ENCODE data around the gene PSMB3.

Gene PSMB3

DNA sequence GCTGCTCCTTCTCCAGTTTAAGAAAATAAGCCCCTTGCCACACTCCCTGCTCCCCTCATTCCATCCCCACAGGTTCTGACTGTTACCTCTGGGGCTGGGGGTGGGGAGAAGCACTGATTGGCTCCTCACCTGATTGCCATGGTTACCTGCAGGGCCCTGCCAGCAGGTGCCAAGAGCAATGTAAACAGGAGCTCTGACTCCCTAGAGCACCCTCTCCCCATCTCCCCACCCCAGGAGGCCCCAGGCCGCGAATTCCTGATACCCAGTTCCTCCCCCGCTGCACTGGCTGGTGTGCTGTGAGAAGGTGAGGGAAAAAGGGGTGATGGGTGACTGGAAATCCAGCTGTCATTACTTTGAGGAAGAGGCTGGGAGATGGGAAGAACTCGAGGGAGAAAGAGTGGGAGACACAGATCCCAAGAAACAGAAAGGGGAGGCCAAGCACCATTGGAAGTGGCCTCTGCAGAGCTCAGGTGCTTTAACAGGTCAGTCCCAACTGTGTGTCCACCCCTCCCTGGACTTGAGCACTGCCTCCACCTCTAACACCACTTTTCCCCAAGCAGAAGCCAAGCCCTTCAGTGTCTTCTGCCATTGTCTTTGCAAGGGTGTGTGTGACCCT lies 8.9 kb upstream of the PSMB3 start:
- no peak for TF ChIP-seq CREB1 (IDR thresholded peaks at IDR 0.05; ENCODE audit: low read depth)
- no peak for TF ChIP-seq ZBTB7A (IDR thresholded peaks at IDR 0.05; ENCODE audit: low read depth)
- TF ChIP-seq, protein P1, sequence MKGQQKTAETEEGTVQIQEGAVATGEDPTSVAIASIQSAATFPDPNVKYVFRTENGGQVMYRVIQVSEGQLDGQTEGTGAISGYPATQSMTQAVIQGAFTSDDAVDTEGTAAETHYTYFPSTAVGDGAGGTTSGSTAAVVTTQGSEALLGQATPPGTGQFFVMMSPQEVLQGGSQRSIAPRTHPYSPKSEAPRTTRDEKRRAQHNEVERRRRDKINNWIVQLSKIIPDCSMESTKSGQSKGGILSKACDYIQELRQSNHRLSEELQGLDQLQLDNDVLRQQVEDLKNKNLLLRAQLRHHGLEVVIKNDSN (IDR thresholded peaks at IDR 0.05) = no peak
- TF ChIP-seq FOXM1 (IDR thresholded peaks at IDR 0.05; ENCODE audit: borderline replicate concordance, low read depth) = no peak
- no peak for TF ChIP-seq EP300 (IDR thresholded peaks at IDR 0.05; ENCODE audit: borderline replicate concordance)
- TF ChIP-seq RAD21 (IDR thresholded peaks at IDR 0.05; ENCODE audit: low read depth) = no peak
- TF ChIP-seq, protein P2, sequence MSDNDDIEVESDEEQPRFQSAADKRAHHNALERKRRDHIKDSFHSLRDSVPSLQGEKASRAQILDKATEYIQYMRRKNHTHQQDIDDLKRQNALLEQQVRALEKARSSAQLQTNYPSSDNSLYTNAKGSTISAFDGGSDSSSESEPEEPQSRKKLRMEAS (IDR thresholded peaks at IDR 0.05) = no peak
- no peak for TF ChIP-seq TEAD4 (IDR thresholded peaks at IDR 0.05)
- TF ChIP-seq CEBPB (IDR thresholded peaks at IDR 0.05) = no peak

DNA sequence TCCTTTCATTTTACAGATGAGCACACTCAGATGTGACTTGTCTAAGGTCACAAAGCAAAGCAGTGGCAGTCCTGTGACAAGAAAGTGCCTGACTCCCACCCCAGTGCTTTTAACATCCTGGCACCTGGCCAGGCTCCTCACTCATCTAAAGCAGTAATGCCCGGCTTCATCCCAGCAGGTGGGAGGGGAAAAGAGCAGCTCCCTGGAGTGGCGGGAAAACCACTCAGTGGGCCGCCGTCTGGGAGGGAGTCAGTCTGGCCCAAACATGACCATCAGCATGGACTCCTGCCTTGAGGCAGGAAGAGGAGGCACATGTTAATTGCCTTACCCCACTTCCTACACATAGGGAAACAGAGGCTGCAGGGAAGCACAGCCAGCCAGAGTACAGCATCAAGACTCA lies 7.0 kb upstream of the PSMB3 start:
- no peak for TF ChIP-seq TEAD4 (IDR thresholded peaks at IDR 0.05)
- TF ChIP-seq EP300 (IDR thresholded peaks at IDR 0.05; ENCODE audit: borderline replicate concordance) = peak; percentile 38; the same call in 1 of the 2 replicates
- no peak for TF ChIP-seq EGR1 (IDR thresholded peaks at IDR 0.05)
- no peak for TF ChIP-seq CREB1 (IDR thresholded peaks at IDR 0.05; ENCODE audit: low read depth)
- TF ChIP-seq, protein P2 (IDR thresholded peaks at IDR 0.05) = peak; percentile 73
- TF ChIP-seq YY1 (IDR thresholded peaks at IDR 0.05; ENCODE audit: low read depth) = no peak
- no peak for TF ChIP-seq FOXM1 (IDR thresholded peaks at IDR 0.05; ENCODE audit: borderline replicate concordance, low read depth)
- TF ChIP-seq RAD21 (IDR thresholded peaks at IDR 0.05; ENCODE audit: low read depth) = no peak
- TF ChIP-seq TAF1 (IDR thresholded peaks at IDR 0.05; ENCODE audit: low read depth) = no peak
- no peak for TF ChIP-seq CEBPB (IDR thresholded peaks at IDR 0.05)
- TF ChIP-seq, protein P1 (IDR thresholded peaks at IDR 0.05) = 0 out of 2 replicates have a peak, but pooled peaks have one; percentile 22
- TF ChIP-seq NFIC (IDR thresholded peaks at IDR 0.05) = peak; percentile 85
- TF ChIP-seq TCF12 (IDR thresholded peaks at IDR 0.05; ENCODE audit: low read depth) = peak; percentile 63; the same call in 1 of the 2 replicates
- no peak for TF ChIP-seq ZBTB7A (IDR thresholded peaks at IDR 0.05; ENCODE audit: low read depth)
- TF ChIP-seq, protein P3, sequence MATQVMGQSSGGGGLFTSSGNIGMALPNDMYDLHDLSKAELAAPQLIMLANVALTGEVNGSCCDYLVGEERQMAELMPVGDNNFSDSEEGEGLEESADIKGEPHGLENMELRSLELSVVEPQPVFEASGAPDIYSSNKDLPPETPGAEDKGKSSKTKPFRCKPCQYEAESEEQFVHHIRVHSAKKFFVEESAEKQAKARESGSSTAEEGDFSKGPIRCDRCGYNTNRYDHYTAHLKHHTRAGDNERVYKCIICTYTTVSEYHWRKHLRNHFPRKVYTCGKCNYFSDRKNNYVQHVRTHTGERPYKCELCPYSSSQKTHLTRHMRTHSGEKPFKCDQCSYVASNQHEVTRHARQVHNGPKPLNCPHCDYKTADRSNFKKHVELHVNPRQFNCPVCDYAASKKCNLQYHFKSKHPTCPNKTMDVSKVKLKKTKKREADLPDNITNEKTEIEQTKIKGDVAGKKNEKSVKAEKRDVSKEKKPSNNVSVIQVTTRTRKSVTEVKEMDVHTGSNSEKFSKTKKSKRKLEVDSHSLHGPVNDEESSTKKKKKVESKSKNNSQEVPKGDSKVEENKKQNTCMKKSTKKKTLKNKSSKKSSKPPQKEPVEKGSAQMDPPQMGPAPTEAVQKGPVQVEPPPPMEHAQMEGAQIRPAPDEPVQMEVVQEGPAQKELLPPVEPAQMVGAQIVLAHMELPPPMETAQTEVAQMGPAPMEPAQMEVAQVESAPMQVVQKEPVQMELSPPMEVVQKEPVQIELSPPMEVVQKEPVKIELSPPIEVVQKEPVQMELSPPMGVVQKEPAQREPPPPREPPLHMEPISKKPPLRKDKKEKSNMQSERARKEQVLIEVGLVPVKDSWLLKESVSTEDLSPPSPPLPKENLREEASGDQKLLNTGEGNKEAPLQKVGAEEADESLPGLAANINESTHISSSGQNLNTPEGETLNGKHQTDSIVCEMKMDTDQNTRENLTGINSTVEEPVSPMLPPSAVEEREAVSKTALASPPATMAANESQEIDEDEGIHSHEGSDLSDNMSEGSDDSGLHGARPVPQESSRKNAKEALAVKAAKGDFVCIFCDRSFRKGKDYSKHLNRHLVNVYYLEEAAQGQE (IDR thresholded peaks at IDR 0.05; ENCODE audit: low read depth) = no peak

DNA sequence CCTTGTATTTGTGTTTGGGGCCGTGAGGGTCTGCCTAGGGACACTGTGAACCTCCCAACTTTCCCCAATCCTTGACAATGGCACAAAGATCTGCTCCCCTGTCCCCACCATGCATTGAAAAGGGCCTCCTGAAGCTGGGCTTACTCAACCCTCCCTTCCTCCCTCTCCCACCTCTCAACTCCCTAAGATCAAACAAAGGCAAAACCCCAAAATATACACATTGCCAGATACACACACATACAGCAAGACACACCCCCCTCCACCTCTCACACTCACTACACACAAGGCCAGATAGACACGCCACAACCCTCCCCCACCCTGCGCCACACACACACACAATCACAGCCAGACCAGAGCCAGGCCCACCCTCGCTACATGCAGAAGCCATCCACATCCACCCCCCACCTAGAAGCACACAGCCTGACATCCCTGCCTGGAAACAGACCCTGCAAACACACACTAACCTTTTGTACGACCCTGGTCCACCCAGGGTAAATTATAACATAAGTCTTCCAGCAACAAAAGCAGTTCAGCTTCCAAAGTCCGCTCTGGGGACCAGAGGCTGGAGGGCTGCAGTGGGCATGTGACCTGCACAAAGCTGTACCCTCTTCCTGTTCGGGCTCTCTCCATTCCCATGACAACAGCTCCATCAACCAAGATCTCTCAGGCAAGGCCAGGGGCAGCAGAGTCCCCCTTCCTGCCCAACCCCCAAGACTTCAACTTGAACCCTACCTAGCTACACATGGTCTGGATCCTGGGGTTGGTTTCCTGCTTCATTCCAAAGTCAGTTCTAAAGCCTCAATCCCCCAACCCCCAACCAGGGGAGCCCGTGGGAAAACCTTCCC lies 6.3 kb upstream of the PSMB3 start:
- TF ChIP-seq NFIC (IDR thresholded peaks at IDR 0.05) (no peak), TEAD4 (IDR thresholded peaks at IDR 0.05) (no peak), EGR1 (IDR thresholded peaks at IDR 0.05) (no peak), RAD21 (IDR thresholded peaks at IDR 0.05; ENCODE audit: low read depth) (no peak), TAF1 (IDR thresholded peaks at IDR 0.05; ENCODE audit: low read depth) (no peak), FOXM1 (IDR thresholded peaks at IDR 0.05; ENCODE audit: borderline replicate concordance, low read depth) (no peak), YY1 (IDR thresholded peaks at IDR 0.05; ENCODE audit: low read depth) (no peak), CREB1 (IDR thresholded peaks at IDR 0.05; ENCODE audit: low read depth) (no peak), ZBTB7A (IDR thresholded peaks at IDR 0.05; ENCODE audit: low read depth) (no peak), EP300 (IDR thresholded peaks at IDR 0.05; ENCODE audit: borderline replicate concordance) (no peak), CEBPB (IDR thresholded peaks at IDR 0.05) (no peak), TCF12 (IDR thresholded peaks at IDR 0.05; ENCODE audit: low read depth) (no peak)
- TF ChIP-seq, protein P3 (IDR thresholded peaks at IDR 0.05; ENCODE audit: low read depth) = no peak
- TF ChIP-seq, protein P1 (IDR thresholded peaks at IDR 0.05) = no peak
- TF ChIP-seq, protein P2 (IDR thresholded peaks at IDR 0.05) = no peak

DNA sequence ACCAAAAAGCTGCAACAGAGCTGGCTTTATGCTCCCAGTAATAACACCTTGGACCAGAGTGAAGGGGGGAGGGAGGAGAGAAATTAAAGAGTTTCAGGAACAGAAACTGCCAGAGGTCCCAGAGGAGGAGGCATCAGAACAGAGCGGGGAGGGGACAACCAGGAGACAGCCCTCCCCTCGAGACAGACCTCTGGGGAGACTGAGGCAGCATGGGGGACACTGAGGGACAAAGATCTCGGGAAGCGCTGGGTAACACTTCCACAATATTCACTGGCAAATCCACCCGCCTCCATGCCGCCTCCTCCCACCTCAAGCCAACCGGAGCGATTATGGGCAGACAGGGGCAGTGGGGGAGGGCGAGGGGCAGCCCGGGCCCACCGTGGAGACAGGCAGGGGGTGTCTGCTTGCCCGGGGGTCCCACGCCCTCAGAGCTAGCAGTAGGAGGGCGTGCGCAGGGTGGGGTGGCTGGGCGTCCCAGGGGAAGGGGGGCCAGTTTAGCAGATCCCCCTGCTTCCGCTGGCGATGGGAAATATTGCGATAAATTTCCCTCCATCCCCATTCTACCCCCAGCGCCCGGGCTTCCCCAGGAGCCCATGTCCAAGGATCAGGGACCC lies 5.6 kb upstream of the PSMB3 start:
- TF ChIP-seq NFIC (IDR thresholded peaks at IDR 0.05) (no peak), RAD21 (IDR thresholded peaks at IDR 0.05; ENCODE audit: low read depth) (no peak), EGR1 (IDR thresholded peaks at IDR 0.05) (no peak), TAF1 (IDR thresholded peaks at IDR 0.05; ENCODE audit: low read depth) (no peak), ZBTB7A (IDR thresholded peaks at IDR 0.05; ENCODE audit: low read depth) (no peak), EP300 (IDR thresholded peaks at IDR 0.05; ENCODE audit: borderline replicate concordance) (no peak)
- TF ChIP-seq, protein P3 (IDR thresholded peaks at IDR 0.05; ENCODE audit: low read depth) = no peak
- TF ChIP-seq, protein P1 (IDR thresholded peaks at IDR 0.05) = no peak
